Neuronal stem cell (in vitro differentiated cells): ENCODE results near the gene MEGF11.
"Not testable (repeated sequence)": the region's sequence is repeated elsewhere in the genome, so short reads cannot be mapped to it uniquely, and the experiment has no call there.

ENCODE experiments used
- DNase-seq: peaks from one replicate; pipeline ENCODE4 v3.0.0-alpha.2; 2013; ENCODE audit warnings: low spot score
- H2AFZ ChIP-seq: one replicate; pipeline ENCODE4 v1.6.1; 2013; ENCODE audit warnings: mild to moderate bottlenecking, low read length, inconsistent platforms
- H2AK5ac ChIP-seq: 2 replicates; pipeline ENCODE4 v1.6.1; 2013; ENCODE audit warnings: low read depth, mild to moderate bottlenecking, inconsistent platforms, low read length, moderate library complexity, mixed read lengths
- H2BK120ac ChIP-seq: 2 replicates; pipeline ENCODE4 v1.6.1; 2013; ENCODE audit warnings: low read depth, mild to moderate bottlenecking, inconsistent platforms, low read length, moderate library complexity, mixed read lengths
- H2BK12ac ChIP-seq: one replicate; pipeline ENCODE4 v1.6.1; 2013; ENCODE audit warnings: low read length, inconsistent platforms
- H2BK15ac ChIP-seq: 2 replicates; pipeline ENCODE4 v1.6.1; 2013; ENCODE audit warnings: mild to moderate bottlenecking, low read length, inconsistent platforms, mixed read lengths
- H2BK5ac ChIP-seq: one replicate; pipeline ENCODE4 v1.6.1; 2013; ENCODE audit warnings: inconsistent platforms, mild to moderate bottlenecking, low read length, moderate library complexity
- H3K14ac ChIP-seq: one replicate; pipeline ENCODE4 v1.6.1; 2013; ENCODE audit warnings: low read length, inconsistent platforms
- H3K18ac ChIP-seq: 2 replicates; pipeline ENCODE4 v1.6.1; 2013; ENCODE audit warnings: low read length, inconsistent platforms
- H3K23ac ChIP-seq: 2 replicates; pipeline ENCODE4 v1.6.1; 2013; ENCODE audit warnings: low read depth, mild to moderate bottlenecking, mixed read lengths, low read length, inconsistent platforms; ENCODE audit not compliant: poor library complexity
- H3K27ac ChIP-seq: replicated peaks from 3 replicates; pipeline ENCODE4 v1.5.1; 2013; ENCODE audit warnings: low read length, inconsistent platforms
- H3K27me3 ChIP-seq, 3 experiments: 2 replicates each; pipeline ENCODE4 v1.6.1; 2013; ENCODE audit warnings: low read length in 3 of 3, mild to moderate bottlenecking in 2 of 3, inconsistent platforms in 1 of 3, low read depth in 1 of 3, mixed read lengths in 1 of 3, moderate library complexity in 1 of 3; ENCODE audit not compliant: control insufficient read depth in 3 of 3, insufficient read depth in 3 of 3
- H3K36me3 ChIP-seq, 2 donors: replicated peaks in 1 of 2; 2 replicates each; pipeline ENCODE4 v1.6.1; 2013; ENCODE audit warnings: low read length in 2 of 2; ENCODE audit not compliant: control insufficient read depth in 2 of 2, insufficient read depth in 2 of 2
- H3K4ac ChIP-seq: 2 replicates; pipeline ENCODE4 v1.6.1; 2013; ENCODE audit warnings: inconsistent platforms, mild to moderate bottlenecking, low read length, moderate library complexity
- H3K4me1 ChIP-seq, 2 donors: 1 replicate in 1 of 2; 2 replicates in 1 of 2; pipeline ENCODE4 v1.6.1; 2013; ENCODE audit warnings: low read length in 2 of 2, low read depth in 1 of 2; ENCODE audit not compliant: control insufficient read depth in 2 of 2, insufficient read depth in 1 of 2
- H3K4me2 ChIP-seq: one replicate; pipeline ENCODE4 v1.6.1; 2013; ENCODE audit warnings: mild to moderate bottlenecking, low read length, inconsistent platforms; ENCODE audit not compliant: insufficient read depth, poor library complexity, severe bottlenecking
- H3K4me3 ChIP-seq, 2 donors: 2 replicates each; pipeline ENCODE4 v1.5.1; 2013; ENCODE audit warnings: low read length in 2 of 2, mild to moderate bottlenecking in 2 of 2, inconsistent platforms in 1 of 2, moderate library complexity in 1 of 2
- H3K79me1 ChIP-seq: one replicate; pipeline ENCODE4 v1.6.1; 2013; ENCODE audit warnings: low read depth, mild to moderate bottlenecking, inconsistent platforms, low read length, moderate library complexity
- H3K9ac ChIP-seq: one replicate; pipeline ENCODE4 v1.6.1; 2013; ENCODE audit warnings: mild to moderate bottlenecking, low read depth, low read length, inconsistent platforms; ENCODE audit not compliant: poor library complexity
- H3K9me3 ChIP-seq, 2 donors: replicated peaks in 1 of 2; 2 replicates each; pipeline versions ENCODE3 to v1.6.1; 2013; ENCODE audit warnings: low read length in 2 of 2, mild to moderate bottlenecking in 2 of 2, inconsistent platforms in 1 of 2, low read depth in 1 of 2, mixed read lengths in 1 of 2, moderate library complexity in 1 of 2; ENCODE audit not compliant: control insufficient read depth in 2 of 2, insufficient read depth in 1 of 2
- H4K8ac ChIP-seq: one replicate; pipeline ENCODE4 v1.6.1; 2013; ENCODE audit warnings: low read depth, mild to moderate bottlenecking, inconsistent platforms, low read length, moderate library complexity
- H4K91ac ChIP-seq: one replicate; pipeline ENCODE4 v1.6.1; 2013; ENCODE audit warnings: low read length, low read depth, mild to moderate bottlenecking, inconsistent platforms; ENCODE audit not compliant: poor library complexity
- WGBS, 2 donors: extraction: QIAGEN DNeasy Blood & Tissue Kit; methylation state at CpG; one replicate each; pipeline ENCODE4 v1.1.7; 2013; ENCODE audit warnings: missing lambda C conversion rate in 2 of 2, mixed read lengths in 1 of 2; ENCODE audit not compliant: insufficient read length in 2 of 2, insufficient replicate concordance in 1 of 2; ENCODE audit errors: extremely low coverage in 2 of 2; 5-methylcytosine and 5-hydroxymethylcytosine counted together

The MEGF11 gene

GRCh38 chr15:65979837-65980236, 273.7 kb downstream of the MEGF11 start:
- Histone ChIP-seq H3K27ac (no peak overlapping the region), H2AFZ (no peak overlapping the region), H3K4me2 (no peak overlapping the region), H2BK120ac (no peak overlapping the region), H3K9me3 (no peaks in the 10 kb centered on the region), H3K4ac (no peak overlapping the region), H3K36me3 (no peaks in the 10 kb centered on the region), H3K79me1 (no peaks in the 10 kb centered on the region), H3K9ac (no peak overlapping the region), H3K4me1 (peaks cover 0 to 9% of the 10 kb centered on the region in 2 donors), H4K8ac (no peak overlapping the region), H2BK15ac (no peak overlapping the region), H4K91ac (no peak overlapping the region), H2BK5ac (no peak overlapping the region), H3K23ac (no peak overlapping the region), H3K27me3 (peaks cover 0 to 55% (median 3%) of the 10 kb centered on the region in 3 experiments), H3K18ac (no peak overlapping the region), H3K14ac (no peak overlapping the region), H2AK5ac (no peak overlapping the region), H3K4me3 (no peak overlapping the region), H2BK12ac (no peak overlapping the region)
- no CpG with 5 or more reads among the region's 2 CpGs for WGBS, 2 donors
- DNase-seq: no peak

GRCh38 chr15:65979316-65979715, 274.2 kb downstream of the MEGF11 start:
- no CpG with 5 or more reads among the region's 7 CpGs for WGBS, 2 donors
- no peak overlapping the region for H3K14ac ChIP-seq
- no peak overlapping the region for H2BK15ac ChIP-seq
- peaks cover 0 to 9% of the 10 kb centered on the region in 2 donors for H3K4me1 ChIP-seq
- H3K79me1 ChIP-seq: no peaks in the 10 kb centered on the region
- H3K27ac ChIP-seq: no peak overlapping the region
- no peak for DNase-seq
- peak overlapping the region; percentile 65 for H3K9ac ChIP-seq
- H2BK120ac ChIP-seq: no peak overlapping the region
- H3K27me3 ChIP-seq: peaks cover 0 to 55% (median 3%) of the 10 kb centered on the region in 3 experiments
- H3K23ac ChIP-seq: no peak overlapping the region
- no peak overlapping the region for H2AFZ ChIP-seq
- no peak overlapping the region for H3K4me2 ChIP-seq
- no peak overlapping the region for H3K4ac ChIP-seq
- no peaks in the 10 kb centered on the region for H3K36me3 ChIP-seq
- no peak overlapping the region for H3K4me3 ChIP-seq
- H3K9me3 ChIP-seq: no peaks in the 10 kb centered on the region
- peak overlapping the region; percentile 42 for H3K18ac ChIP-seq
- no peak overlapping the region for H2BK5ac ChIP-seq
- no peak overlapping the region for H4K91ac ChIP-seq
- no peak overlapping the region for H2BK12ac ChIP-seq
- H4K8ac ChIP-seq: no peak overlapping the region
- H2AK5ac ChIP-seq: peak overlapping the region; percentile 21

GRCh38 chr15:65978110-65978509, 275.4 kb downstream of the MEGF11 start:
- H3K27ac ChIP-seq: no peak overlapping the region
- no peaks in the 10 kb centered on the region for H3K9me3 ChIP-seq
- no peak overlapping the region for H3K4ac ChIP-seq
- H3K4me3 ChIP-seq: no peak overlapping the region
- DNase-seq: no peak
- no peak overlapping the region for H2BK15ac ChIP-seq
- H2AK5ac ChIP-seq: no peak overlapping the region
- H3K18ac ChIP-seq: no peak overlapping the region
- H3K14ac ChIP-seq: no peak overlapping the region
- H3K23ac ChIP-seq: no peak overlapping the region
- no peak overlapping the region for H4K91ac ChIP-seq
- WGBS, 2 donors: no CpG with 5 or more reads among the region's 1 CpG
- H3K4me1 ChIP-seq: peaks cover 0 to 11% of the 10 kb centered on the region in 2 donors
- H3K36me3 ChIP-seq: no peaks in the 10 kb centered on the region
- no peak overlapping the region for H4K8ac ChIP-seq
- no peak overlapping the region for H2BK120ac ChIP-seq
- H3K4me2 ChIP-seq: no peak overlapping the region
- no peak overlapping the region for H3K9ac ChIP-seq
- H2AFZ ChIP-seq: no peak overlapping the region
- H2BK5ac ChIP-seq: no peak overlapping the region
- H3K79me1 ChIP-seq: no peaks in the 10 kb centered on the region
- no peak overlapping the region for H2BK12ac ChIP-seq
- H3K27me3 ChIP-seq: peaks cover 0 to 45% (median 3%) of the 10 kb centered on the region in 3 experiments

GRCh38 chr15:65976196-65976595, 277.4 kb downstream of the MEGF11 start:
- no CpG with 5 or more reads among the region's 7 CpGs for WGBS, 2 donors
- not testable (repeated sequence) for H2BK120ac ChIP-seq, H3K4me3 ChIP-seq, H3K14ac ChIP-seq, H4K91ac ChIP-seq, H3K23ac ChIP-seq, H3K27ac ChIP-seq, H2BK12ac ChIP-seq, H3K4me2 ChIP-seq, H3K9ac ChIP-seq, H2AFZ ChIP-seq, H3K4me1 ChIP-seq, H2BK15ac ChIP-seq, H4K8ac ChIP-seq, H3K79me1 ChIP-seq, H3K36me3 ChIP-seq, H3K9me3 ChIP-seq, DNase-seq, H2BK5ac ChIP-seq, H2AK5ac ChIP-seq, H3K18ac ChIP-seq, H3K4ac ChIP-seq
- H3K27me3 ChIP-seq: peaks cover 0 to 34% (median 0%) of the 10 kb centered on the region in 3 experiments
